GM11168 (cell line): ENCODE data around the gene NCAM2.

ENCODE experiments used
- in situ Hi-C: fragments of 300-500 bp; cut with MboI; formaldehyde crosslinking; loops from one replicate; pipeline ENCODE4 v1.12.0; 2022; ENCODE audit warnings: low sequenced_read_pairs; ENCODE audit not compliant: unreplicated experiment

Gene NCAM2

DNA sequence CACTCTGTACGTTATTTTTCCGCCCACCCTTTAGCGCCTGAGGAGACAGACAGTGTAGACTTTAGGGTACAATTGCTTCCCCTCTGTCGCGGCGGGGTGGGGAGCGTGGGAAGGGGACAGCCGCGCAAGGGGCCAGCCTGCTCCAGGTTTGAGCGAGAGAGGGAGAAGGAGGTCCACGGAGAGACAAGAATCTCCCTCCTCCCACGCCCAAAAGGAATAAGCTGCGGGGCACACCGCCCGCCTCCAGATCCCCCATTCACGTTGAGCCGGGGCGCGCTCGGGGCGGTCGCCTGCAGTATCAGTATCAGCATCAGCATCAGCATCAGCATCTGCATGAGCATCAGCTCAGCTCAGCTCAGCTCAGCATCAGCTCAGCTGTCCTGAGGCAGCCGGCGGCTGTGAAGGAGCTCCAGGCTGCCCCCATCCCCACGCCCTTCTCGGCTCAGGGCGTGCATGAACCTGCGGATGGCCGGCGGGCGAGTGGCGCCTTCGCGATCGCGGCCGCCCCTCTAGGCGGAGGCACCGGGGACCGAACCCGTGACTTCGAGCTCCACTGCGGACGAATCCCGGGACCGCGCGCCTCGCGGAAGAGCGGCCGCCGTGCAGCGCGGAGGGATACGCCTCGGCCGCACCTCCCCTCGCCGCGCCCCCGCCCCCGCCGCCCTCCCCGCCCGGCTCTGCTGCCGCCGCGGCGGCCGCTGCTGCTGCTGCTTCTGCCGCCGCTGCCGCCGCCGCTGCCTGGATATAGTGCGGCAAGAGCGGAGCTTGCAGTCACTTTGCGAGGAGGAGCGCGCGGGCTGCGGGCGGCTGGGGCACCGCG lies at the start of gene NCAM2:
TSS of gene NCAM2 (plus strand) at position 774 of the 820 bp plus-strand sequence.
- in situ Hi-C loops, result no loop called here

- in situ Hi-C loops, result no loop called here
Measured at GRCh38 chr21:20949884-20950283, 48.3 kb upstream of the NCAM2 start.

- in situ Hi-C loops, result no loop called here
Measured at GRCh38 chr21:20965816-20966215, 32.4 kb upstream of the NCAM2 start.

DNA sequence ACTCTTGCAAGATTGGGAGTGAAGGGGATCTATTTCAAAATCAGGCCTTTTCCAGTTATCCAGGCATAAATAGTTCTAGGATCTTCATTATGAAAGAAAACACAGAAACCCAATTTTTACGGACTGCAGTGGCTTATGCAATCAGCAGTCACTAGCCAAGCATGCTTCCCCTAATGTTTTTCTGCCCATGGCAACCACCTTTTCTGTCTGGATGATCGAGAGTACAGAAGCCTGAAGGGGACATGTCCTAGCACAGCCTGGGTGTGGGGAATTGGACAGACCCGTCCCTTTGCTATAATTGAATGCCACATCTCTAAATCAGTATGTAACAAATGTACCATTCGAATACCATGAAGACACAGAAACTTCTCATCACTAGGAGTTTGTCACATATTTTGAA lies 29.8 kb upstream of the NCAM2 start:
- in situ Hi-C loops, result no loop called here

DNA sequence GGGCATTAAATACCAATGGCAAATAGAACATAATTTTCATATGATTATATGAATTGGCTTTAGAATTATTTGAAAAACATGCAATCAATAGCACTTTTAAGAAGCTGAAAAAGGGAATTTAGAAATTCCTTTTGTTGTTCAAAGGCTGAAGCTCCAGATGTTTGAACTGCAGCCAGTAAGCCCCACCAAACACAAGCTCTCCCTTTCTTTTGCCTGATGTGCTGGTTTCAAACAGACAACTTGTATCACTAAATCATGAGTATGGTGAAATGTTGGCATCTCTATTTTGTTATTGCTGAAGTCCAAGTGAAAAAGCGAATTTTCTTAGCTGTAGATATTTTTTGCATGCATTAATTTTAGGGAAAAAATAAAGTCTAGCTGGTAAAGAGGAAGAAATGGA lies 27.5 kb upstream of the NCAM2 start:
- in situ Hi-C loops, result no loop called here

DNA sequence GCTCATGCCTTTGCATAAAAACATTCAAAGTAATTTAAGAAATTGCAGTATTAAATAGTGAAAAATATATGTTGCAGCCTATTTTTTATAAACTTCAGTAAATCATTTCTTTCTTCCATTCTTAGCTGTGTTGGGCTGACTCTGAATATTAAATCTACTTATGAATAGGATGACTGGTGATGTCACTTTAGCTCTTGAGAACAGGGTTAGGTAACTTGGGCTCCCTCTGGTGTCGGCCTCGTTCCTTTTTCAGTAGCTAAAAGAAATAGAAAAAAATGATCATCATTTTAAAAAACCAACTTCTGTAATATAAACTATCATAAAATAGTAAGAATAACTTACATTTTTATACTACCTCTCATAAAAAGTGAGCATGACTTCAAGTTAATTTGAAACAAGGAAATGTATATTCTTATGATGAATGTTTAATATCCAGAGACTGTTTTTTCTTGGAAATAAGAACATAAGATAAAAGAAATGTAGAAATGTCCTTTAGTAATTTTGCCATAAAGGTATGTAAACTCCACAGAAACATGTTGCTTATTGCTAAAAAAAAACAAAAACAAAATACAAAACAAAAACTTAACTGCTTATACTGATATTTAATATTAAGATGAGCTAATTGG lies 26.8 kb upstream of the NCAM2 start:
- in situ Hi-C loops, result no loop called here

DNA sequence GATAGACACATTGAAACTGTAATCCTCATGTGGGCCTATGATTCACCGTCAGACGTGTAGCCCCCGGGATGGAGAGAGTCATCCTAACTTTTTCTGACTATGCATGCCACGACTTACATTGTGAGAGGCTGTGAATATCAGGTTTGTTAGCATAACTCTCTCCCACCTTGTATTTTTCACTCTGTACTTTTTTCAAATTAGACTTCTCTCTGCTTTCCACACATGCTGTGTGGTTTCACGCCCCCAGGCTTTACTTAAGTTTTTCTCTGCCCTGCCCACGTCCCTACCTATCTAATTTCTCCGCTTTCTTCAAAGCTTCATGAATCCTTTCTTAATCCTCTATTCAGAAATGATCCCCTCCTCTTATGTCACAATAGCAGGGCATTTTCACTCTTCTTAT lies 3.4 kb upstream of the NCAM2 start:
- in situ Hi-C loops, result no loop called here

- in situ Hi-C loops, result no loop called here
Measured at GRCh38 chr21:20996421-20997310, 1.5 kb upstream of the NCAM2 start.

DNA sequence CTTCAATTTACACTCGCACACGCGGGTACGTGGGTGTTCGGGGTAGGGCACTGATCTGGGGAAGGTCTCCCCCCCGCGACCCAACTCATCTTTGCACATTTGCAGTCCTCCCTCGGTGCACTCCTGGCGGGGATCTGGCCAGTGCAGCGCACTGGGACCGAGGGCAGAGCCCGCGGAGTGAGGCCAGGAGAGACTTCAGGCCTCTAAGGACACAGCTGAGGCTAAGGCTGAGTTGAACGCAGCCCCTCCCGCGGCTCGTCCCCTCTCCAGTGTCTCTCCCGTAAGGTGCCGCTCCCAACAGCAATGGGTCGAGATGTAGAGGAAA lies 936 bp upstream of the NCAM2 start:
- in situ Hi-C loops, result no loop called here

GRCh38 chr21:20998456-20998789 lies 214 bp downstream of the NCAM2 start:
- in situ Hi-C loops, result no loop called here

GRCh38 chr21:20998886-20999285 lies 677 bp downstream of the NCAM2 start:
- in situ Hi-C loops, result no loop called here

- in situ Hi-C loops, result no loop called here
Measured at GRCh38 chr21:20999659-21000058, 1.4 kb downstream of the NCAM2 start.

DNA sequence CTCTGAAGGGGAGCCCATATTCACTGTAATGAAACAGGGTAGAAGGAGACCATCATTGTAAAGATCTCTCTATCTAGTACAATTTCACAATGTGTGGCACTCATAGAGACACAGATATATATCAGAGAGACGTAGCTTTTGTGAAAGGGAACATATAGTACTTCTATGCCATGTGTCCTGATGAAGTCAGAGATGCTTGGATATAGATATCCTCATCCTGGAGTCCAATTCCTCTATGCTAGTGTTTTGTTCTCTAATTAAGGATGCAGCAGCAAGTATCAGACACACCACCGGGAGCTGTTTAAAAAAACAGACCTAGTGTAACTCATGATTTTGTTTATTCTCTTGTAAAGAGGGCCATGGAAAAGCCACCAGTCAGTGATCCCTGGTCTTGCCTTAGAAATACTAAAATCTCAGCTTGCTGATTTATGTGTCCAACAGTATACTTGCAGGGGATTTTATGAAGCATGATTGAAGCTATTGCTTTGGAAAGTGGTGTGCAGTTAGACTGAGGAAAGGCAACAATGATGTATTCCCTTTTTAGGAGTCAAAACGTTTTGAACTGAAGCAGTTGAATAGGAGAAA lies 2.5 kb downstream of the NCAM2 start:
- in situ Hi-C loops, result no loop called here

GRCh38 chr21:21001591-21002100 lies 3.4 kb downstream of the NCAM2 start:
- in situ Hi-C loops, result no loop called here

DNA sequence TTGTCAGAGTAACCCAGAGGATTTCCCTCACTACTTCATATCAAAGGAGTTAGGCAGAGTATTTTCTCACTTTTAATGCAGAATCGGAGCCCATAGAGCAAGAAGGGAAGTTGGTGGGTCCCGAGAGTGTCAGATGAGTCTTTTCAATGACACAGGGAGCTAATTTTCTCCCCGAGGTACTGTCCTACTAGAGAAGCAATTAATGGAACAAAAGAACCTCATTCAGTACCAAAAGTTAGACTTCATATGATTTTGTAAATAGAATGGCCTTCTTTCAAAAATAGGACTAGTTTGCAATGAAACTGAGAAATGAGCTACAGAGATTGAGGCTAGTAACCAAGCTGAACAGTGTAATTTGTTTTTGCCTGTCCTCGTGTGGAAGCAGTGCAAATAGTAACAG lies 3.9 kb downstream of the NCAM2 start:
- in situ Hi-C loops, result no loop called here

DNA sequence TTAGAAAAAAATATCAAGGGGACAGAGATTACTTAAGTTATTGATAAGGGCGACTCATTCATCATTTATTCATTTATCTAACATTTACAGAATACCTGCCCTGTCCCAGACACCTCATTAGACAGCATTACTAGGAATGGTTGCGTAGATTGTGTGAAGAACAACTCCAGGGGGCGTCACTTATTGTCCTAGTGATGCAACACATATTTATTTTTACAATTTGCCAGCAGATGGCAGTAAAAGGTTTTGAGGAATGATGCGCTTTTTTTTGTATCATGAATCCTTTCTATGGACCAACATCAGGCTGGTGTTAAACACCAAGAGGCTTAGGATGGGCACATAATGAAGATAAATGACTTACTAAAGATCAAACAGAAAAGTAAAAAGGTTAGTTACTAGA lies 5.5 kb downstream of the NCAM2 start:
- in situ Hi-C loops, result no loop called here

DNA sequence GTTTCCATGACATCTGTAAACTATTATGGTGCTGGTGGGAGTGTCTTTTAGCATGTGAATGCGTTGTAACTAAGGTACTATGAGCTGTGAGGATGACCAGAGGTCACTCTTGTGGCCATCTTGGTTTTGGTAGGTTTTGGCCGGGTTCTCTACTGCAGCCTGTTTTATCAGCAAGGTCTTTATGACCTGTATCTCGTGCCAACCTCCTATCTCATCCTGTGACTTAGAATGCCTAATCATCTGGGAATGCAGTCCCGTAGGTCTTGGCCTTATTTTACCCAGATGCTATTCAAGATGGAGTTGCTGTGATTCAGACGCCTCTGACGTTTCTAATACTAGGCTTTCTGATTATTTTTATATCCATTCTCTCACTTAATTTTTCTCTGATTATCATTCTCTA lies 9.4 kb downstream of the NCAM2 start:
- in situ Hi-C loops, result no loop called here

DNA sequence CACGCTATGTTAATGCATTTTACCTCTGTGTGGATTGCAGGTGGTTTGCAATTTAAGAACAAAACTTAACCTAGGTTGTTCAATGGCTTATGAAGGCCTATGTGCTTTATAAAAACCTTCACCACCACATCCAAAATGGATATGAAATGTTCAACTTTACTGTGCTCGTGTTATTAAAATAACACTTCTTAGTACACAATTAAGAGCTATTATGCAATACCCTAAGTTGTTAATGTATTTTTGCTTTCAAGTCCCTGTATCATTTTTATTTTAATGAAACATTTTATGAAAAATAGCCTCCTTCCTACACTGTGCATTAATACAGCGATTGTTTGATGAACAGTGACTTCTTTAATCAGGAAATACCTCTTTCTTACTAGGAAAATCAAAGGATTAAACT lies 12.0 kb downstream of the NCAM2 start:
- in situ Hi-C loops, result no loop called here

- in situ Hi-C loops, result no loop called here
Measured at GRCh38 chr21:21010698-21011097, 12.5 kb downstream of the NCAM2 start.

- in situ Hi-C loops, result no loop called here
Measured at GRCh38 chr21:21018821-21019220, 20.6 kb downstream of the NCAM2 start.

GRCh38 chr21:21019681-21020080 lies 21.5 kb downstream of the NCAM2 start:
- in situ Hi-C loops, result no loop called here
